Mucosa of descending colon (tissue), 3 donors: ENCODE measurements around the gene GPRC5C. TPM values are rescaled to one million over a fixed set of nuclear protein-coding genes. Genes with fewer than 3 reads are reported as not detected.

Experiments
- ATAC-seq: fragments of 200-7000 bp; cut with Tn5 transposase; one replicate; pipeline ENCODE4 v1.9.1; 2020; ENCODE audit warnings: mild to moderate bottlenecking, moderate library complexity
- DNase-seq, 3 donors: peaks; one replicate each; pipeline ENCODE4 v3.0.0-alpha.2; 2020
- H3K36me3 ChIP-seq: fragments of 200-600 bp; one replicate; pipeline ENCODE4 v1.8.0; 2021; ENCODE audit warnings: low read depth, mild to moderate bottlenecking
- H3K4me1 ChIP-seq: fragments of 200-600 bp; one replicate; pipeline ENCODE4 v1.8.0; 2021; ENCODE audit warnings: low read depth, mild to moderate bottlenecking
- H3K4me3 ChIP-seq: fragments of 200-600 bp; one replicate; pipeline ENCODE4 v1.8.0; 2021; ENCODE audit warnings: mild to moderate bottlenecking
- H3K9me3 ChIP-seq: fragments of 200-600 bp; one replicate; pipeline ENCODE4 v1.8.0; 2021; ENCODE audit warnings: mild to moderate bottlenecking
- intact Hi-C, 2 donors: fragments of 100-400 bp; cut with DNase I in 1 of 2; cut with micrococcal nuclease in 1 of 2; formaldehyde crosslinking; loops; one replicate each; pipeline versions ENCODE4 v1.11.0 to v1.11.1; 2022; cut with DNase I, micrococcal nuclease
- total RNA-seq, 3 donors: library from RNA; stranded (reverse); fragmentation: NEBNext Ultra II Directional in 2 of 3; extraction: Animal tissue kit (Norgen Biotek cat#: 25700) in 2 of 3; gene quantifications; one replicate each; pipeline versions ENCODE4 v1.2.1 to v1.2.4, GENCODE V29; 2021 to 2023
- TF ChIP-seq, protein P1 (sequence below): fragments of 200-600 bp; IDR thresholded peaks from one replicate; pipeline ENCODE4 v1.8.0; 2022; ENCODE audit warnings: antibody characterized with exemption, mild to moderate bottlenecking
- donor health status: DM: no; HTN: no; CAD: no; lungs with moderate emphysema.
- donor health status: DM: no; HTN: no; CAD: no.
- donor health status: DM: no; HTN: yes; CAD: no.

GPRC5C gene
- total RNA-seq, 3 donors from 2014 or later: 62.2 to 172 (median 139) TPM

DNA sequence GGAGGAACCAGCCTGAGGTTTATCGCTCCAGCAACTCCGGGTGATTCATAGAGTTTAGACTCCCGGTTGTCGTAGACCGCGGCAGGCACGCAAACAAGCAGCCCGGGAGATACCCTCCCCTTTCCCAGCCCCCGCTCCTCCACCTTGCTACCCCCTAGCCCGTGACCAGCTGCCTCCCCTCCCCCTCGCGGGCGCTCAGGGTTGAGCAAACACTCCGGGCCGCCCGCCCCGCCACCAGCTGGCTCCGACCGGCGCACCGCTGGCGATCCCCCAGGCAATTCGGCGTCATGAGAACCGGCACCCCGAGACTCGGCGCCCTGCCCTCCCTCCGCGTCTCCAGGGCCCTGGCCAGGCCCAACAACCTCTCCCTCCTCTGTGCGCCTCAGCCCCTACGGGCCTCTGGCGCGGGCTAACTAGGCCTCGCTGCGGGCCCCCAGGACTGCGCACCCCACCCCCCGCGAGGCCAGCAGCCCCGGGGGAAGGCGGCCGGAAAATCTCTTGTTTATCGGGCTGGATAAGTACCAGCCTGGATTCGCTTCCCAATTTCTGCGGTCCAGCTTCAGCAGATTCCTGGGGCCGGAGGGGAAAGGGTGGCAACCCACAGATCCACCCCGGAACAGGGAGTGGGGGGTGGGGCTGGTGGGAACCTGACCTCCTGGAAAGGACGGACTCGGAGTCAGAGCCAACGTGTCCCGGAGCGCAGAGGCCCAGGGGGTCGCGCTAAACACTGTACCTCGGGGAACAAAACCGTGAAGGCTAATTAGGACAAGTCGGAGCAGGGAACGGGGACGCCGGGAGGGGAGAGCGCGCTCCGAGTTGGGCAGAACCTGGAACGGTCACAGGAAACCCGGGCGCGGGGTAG, 951 bp upstream of the GPRC5C start:
- intact Hi-C loops: no loop called here
- H3K36me3 ChIP-seq: no peaks in the 10 kb centered on the region
- ATAC-seq: peak; percentile 60

DNA sequence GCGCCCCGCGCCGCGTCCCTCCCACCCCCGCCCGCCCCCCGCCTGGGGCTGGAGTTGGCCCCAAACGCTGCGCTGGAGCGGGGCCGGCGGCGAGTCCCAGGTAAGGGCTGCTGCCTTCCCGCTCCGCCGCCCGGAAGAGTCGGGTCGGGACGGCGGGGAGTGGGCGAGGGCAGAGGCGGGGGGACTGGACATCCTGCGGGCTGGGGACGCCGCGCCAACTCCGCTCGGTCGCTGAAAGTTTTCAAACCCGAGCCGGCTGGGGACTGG, 469 bp downstream of the GPRC5C start:
- TF ChIP-seq, protein P1, sequence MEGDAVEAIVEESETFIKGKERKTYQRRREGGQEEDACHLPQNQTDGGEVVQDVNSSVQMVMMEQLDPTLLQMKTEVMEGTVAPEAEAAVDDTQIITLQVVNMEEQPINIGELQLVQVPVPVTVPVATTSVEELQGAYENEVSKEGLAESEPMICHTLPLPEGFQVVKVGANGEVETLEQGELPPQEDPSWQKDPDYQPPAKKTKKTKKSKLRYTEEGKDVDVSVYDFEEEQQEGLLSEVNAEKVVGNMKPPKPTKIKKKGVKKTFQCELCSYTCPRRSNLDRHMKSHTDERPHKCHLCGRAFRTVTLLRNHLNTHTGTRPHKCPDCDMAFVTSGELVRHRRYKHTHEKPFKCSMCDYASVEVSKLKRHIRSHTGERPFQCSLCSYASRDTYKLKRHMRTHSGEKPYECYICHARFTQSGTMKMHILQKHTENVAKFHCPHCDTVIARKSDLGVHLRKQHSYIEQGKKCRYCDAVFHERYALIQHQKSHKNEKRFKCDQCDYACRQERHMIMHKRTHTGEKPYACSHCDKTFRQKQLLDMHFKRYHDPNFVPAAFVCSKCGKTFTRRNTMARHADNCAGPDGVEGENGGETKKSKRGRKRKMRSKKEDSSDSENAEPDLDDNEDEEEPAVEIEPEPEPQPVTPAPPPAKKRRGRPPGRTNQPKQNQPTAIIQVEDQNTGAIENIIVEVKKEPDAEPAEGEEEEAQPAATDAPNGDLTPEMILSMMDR: no peak
- Histone ChIP-seq H3K4me1 (peaks cover 34% of the 10 kb centered on the region), H3K4me3 (peak overlapping the region; percentile 72), H3K36me3 (no peaks in the 10 kb centered on the region), H3K9me3 (peaks cover 2% of the 10 kb centered on the region)
- DNase-seq (no peak), ATAC-seq (no peak)
- intact Hi-C loops: no loop called here

More for the DNA sequence above, 951 bp upstream of the GPRC5C start:
- peak; percentile 87 to 90 (median 88) for DNase-seq
- TF ChIP-seq, protein P1: no peak
- H3K4me3 ChIP-seq: peak overlapping the region; percentile 7
- peaks cover 35% of the 10 kb centered on the region for H3K4me1 ChIP-seq
- no peaks in the 10 kb centered on the region for H3K9me3 ChIP-seq

DNA sequence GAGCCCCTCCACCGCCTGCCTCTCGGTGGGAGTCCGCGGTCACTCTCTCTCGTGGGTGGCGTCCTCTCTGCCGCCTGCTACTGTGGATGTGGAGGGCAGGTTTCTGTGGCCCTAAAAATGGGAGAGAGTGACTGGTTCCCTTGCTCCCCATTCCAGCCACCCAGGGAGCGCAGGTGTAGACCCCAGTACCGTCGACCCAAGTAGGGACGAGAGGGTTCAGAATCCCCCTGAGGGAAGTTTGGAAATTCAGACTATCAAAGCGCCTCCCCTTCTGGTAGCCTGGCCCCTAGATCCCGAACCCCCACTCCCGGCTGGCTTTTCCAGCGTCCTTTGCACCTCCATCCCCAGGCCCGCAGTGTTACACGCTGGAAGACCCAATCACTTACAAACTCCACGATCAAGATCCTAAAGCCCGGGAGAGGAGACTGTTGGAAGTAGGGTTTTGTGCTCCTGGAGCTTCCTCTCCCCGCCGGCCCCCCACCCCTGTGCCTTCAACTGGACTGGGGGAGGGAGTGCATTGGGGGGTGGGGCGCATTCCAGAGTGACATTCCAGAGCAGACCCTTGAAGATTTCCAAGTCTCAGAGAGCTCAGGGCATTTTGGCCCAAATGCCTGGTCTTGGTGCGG, 991 bp downstream of the GPRC5C start:
- ATAC-seq: no peak
- Histone ChIP-seq H3K4me1 (peaks cover 29% of the 10 kb centered on the region), H3K4me3 (peak overlapping the region; percentile 72), H3K9me3 (peaks cover 7% of the 10 kb centered on the region), H3K36me3 (no peaks in the 10 kb centered on the region)
- DNase-seq: peak in 1 of 3 donors; percentile 50
- intact Hi-C loops: no loop called here
- TF ChIP-seq, protein P1: no peak

DNA sequence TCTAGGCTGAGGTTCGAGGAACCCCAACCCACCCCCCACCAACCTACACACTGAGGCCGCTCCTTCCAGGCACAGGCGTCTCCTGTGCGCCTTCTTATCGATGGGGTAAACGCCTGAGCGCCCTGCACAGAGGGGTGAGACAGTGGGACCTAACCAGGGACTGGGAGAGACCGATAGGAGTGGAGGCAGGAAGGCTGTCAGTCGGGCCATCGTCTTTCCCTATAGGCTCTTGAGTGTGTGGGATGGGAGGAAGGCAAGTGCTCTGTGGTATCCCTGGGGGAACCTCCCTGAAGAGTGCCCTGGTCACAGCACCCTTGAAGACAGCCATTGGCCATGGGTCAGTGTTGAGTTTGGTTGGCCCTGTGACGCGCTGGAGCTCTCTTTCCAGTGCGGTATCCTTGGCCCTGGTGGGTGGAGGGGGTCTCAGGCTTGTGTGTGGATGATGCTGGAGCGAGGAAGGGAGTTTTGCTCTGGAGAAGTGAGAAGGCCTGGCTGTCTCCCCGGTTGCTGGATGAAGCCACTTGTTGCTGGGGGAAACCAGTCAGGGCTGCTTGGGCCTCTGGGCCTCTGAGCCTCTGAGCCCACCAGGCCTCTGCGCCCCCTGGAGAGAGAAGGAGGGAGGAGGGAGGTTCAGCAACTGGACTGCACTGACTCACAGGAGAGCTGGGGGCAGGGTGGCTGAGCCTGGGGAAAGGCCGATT, 1.7 kb downstream of the GPRC5C start:
- peaks cover 24% of the 10 kb centered on the region for H3K4me1 ChIP-seq
- TF ChIP-seq, protein P1: no peak
- ATAC-seq (no peak), DNase-seq (peak in 1 of 3 donors; percentile 50)
- H3K9me3 ChIP-seq: peaks cover 8% of the 10 kb centered on the region
- no peak overlapping the region for H3K4me3 ChIP-seq
- intact Hi-C loops: no loop called here
- H3K36me3 ChIP-seq: no peaks in the 10 kb centered on the region

DNA sequence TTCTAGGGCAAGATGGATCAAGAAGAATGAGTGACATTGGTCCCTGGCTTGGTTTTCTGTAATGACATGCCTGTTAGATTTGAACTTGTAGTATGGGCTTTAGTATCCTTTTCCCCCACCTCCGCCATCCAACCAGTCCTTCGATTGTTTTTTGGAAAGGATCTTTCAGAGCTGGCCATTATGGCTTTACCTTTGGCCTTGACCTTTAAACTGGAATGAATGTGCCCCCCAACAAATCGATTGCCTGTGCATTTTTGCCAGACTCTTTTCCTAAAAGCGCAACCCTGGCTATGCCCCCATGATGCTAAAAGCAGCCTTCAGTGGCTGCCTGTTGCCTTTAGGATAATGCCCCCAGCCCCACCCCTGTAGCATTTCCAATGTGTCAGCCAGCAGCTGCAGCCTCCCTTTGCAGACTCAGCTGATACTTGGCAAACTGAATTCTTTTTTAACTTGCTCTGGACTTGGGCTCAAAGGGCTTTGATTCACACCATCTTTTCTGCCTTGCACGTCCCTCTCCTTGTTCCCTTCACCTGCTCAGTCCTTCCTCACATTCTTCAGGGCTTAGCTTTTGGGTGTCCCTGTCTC, 4.0 kb downstream of the GPRC5C start:
- TF ChIP-seq, protein P1: no peak
- DNase-seq (no peak), ATAC-seq (no peak)
- intact Hi-C loops: no loop called here
- H3K4me3 ChIP-seq: no peak overlapping the region
- H3K4me1 ChIP-seq: peaks cover 15% of the 10 kb centered on the region
- no peaks in the 10 kb centered on the region for H3K36me3 ChIP-seq
- H3K9me3 ChIP-seq: peaks cover 8% of the 10 kb centered on the region
